OCI-LY7 (cell line): ENCODE data around the gene MRPL55. TPM values are rescaled to one million over a fixed set of nuclear protein-coding genes. Genes with fewer than 3 reads are reported as not detected.

Experiments used
- BruUV-seq: library from RNA; stranded (reverse); fragments of 400-500 nt; replicated peaks from 2 replicates; lab custom pipeline; 2021; lab: Mats Ljungman, UMichigan
- CTCF ChIA-PET: fragments of 300-600 bp; sonication (Branson Sonifier 250); formaldehyde crosslinking; loops from one replicate; lab custom pipeline; 2022; ENCODE audit warnings: antibody characterized with exemption; ENCODE audit not compliant: unreplicated experiment; lab: Charles Lee
- POLR2A ChIA-PET: fragments of 300-600 bp; sonication (Branson Sonifier 250); formaldehyde crosslinking; loops from one replicate; lab custom pipeline; 2022; ENCODE audit warnings: antibody characterized with exemption; lab: Charles Lee
- DNase-seq: peaks from one replicate; pipeline ENCODE4 v3.0.0-alpha.2; 2015; ENCODE audit warnings: low spot score
- H2AFZ ChIP-seq: fragments of 200-600 bp; sonication (generic), shearing (Covaris generic); 2 replicates; pipeline ENCODE4 v1.6.1; 2014; ENCODE audit warnings: mild to moderate bottlenecking, antibody characterized with exemption, low read length, moderate library complexity
- H3K27ac ChIP-seq: fragments of 200-600 bp; sonication (generic); 2 replicates; pipeline ENCODE4 v1.5.1; 2014; ENCODE audit warnings: mixed run types, low read depth, mild to moderate bottlenecking, moderate library complexity, low read length, inconsistent platforms; ENCODE audit not compliant: poor library complexity, severe bottlenecking
- H3K36me3 ChIP-seq: fragments of 200-600 bp; sonication (generic); 2 replicates; pipeline ENCODE4 v1.6.1; 2014; ENCODE audit warnings: mild to moderate bottlenecking, antibody characterized with exemption, low read length, moderate library complexity, mixed read lengths; ENCODE audit not compliant: insufficient read depth
- H3K4me1 ChIP-seq: fragments of 200-600 bp; sonication (generic); 2 replicates; pipeline ENCODE4 v1.5.1; 2014; ENCODE audit warnings: mild to moderate bottlenecking, low read length; ENCODE audit not compliant: insufficient read depth, poor library complexity, severe bottlenecking
- H3K4me2 ChIP-seq: fragments of 200-600 bp; sonication (generic); 2 replicates; pipeline ENCODE4 v1.6.1; 2014; ENCODE audit warnings: mild to moderate bottlenecking, low read length
- H3K4me3 ChIP-seq: fragments of 200-600 bp; sonication (generic); 2 replicates; pipeline ENCODE4 v1.5.1; 2014; ENCODE audit warnings: mild to moderate bottlenecking, low read depth, low read length; ENCODE audit not compliant: poor library complexity, severe bottlenecking
- H3K79me2 ChIP-seq: fragments of 200-600 bp; sonication (generic); 2 replicates; pipeline ENCODE4 v1.6.1; 2016; ENCODE audit warnings: low read depth, mild to moderate bottlenecking, low read length, moderate library complexity, mixed read lengths; ENCODE audit not compliant: insufficient read depth
- H3K9me2 ChIP-seq: fragments of 200-600 bp; sonication (generic); 2 replicates; pipeline ENCODE4 v1.6.1; 2016; ENCODE audit warnings: mild to moderate bottlenecking, low read length, mixed read lengths; ENCODE audit not compliant: insufficient read depth
- H3K9me3 ChIP-seq: fragments of 200-600 bp; sonication (generic); 2 replicates; pipeline ENCODE4 v1.6.1; 2014; ENCODE audit warnings: mild to moderate bottlenecking, mixed run types, low read length, mixed read lengths
- H4K20me1 ChIP-seq: fragments of 200-600 bp; sonication (generic); 2 replicates; pipeline ENCODE4 v1.6.1; 2014; ENCODE audit warnings: mild to moderate bottlenecking, antibody characterized with exemption, low read length, moderate library complexity, mixed read lengths; ENCODE audit not compliant: insufficient read depth
- CTCF ChIP-seq: fragments of 200-600 bp; sonication (generic); conservative IDR thresholded peaks from 2 replicates; pipeline ENCODE4 v1.5.1; 2014; ENCODE audit warnings: mild to moderate bottlenecking, antibody characterized with exemption, low read length, moderate library complexity, mixed read lengths
- EZH2phosphoT487 ChIP-seq: fragments of 200-600 bp; sonication (generic); IDR thresholded peaks from 2 replicates; pipeline ENCODE4 v1.6.1; 2018; ENCODE audit warnings: low read depth, borderline replicate concordance, mild to moderate bottlenecking, mixed run types, antibody characterized with exemption, low read length, moderate library complexity, mixed read lengths
- intact Hi-C: fragments of 100-400 bp; cut with micrococcal nuclease; formaldehyde crosslinking; loops from one replicate; pipeline ENCODE4 v1.10.0; 2022; ENCODE audit not compliant: unreplicated experiment
- total RNA-seq, 2 experiments: library from RNA; depleted of rRNA in 1 of 2; stranded (reverse); fragments of >200 nt in 1 of 2; shearing (Covaris generic) in 1 of 2; gene quantifications; 2 replicates each; pipeline ENCODE4 v1.2.3, GENCODE V29; 2014 to 2022

Gene MRPL55
- total RNA-seq, 2 experiments from 2014 or later: 50.0 to 92.8 TPM

- peaks cover 47% of the 10 kb centered on the region for H3K36me3 ChIP-seq
- no peak for TF ChIP-seq CTCF
- TF ChIP-seq EZH2phosphoT487: no peak
- peaks cover 16% of the 10 kb centered on the region; the same call in 1 of the 2 replicates for H4K20me1 ChIP-seq
- ChIA-PET CTCF (interaction anchor here (0.6 kb wide), 1 partner anchor 21 kb away, joined by 3 read pairs; no protein-coding TSS in a partner anchor), POLR2A (interaction anchor here (0.7 kb wide), 1 partner anchor 21 kb away, joined by 3 read pairs; the partner anchor contains the start of gene IBA57)
- no peak overlapping the region for H3K27ac ChIP-seq
- H3K4me1 ChIP-seq: peaks cover 49% of the 10 kb centered on the region
- peaks cover 47% of the 10 kb centered on the region for H3K79me2 ChIP-seq
- H3K9me2 ChIP-seq: no peaks in the 10 kb centered on the region
- H3K4me2 ChIP-seq: peak overlapping the region; percentile 99
- H3K4me3 ChIP-seq: no peak overlapping the region
- intact Hi-C loops: no loop called here
- no peaks in the 10 kb centered on the region for H3K9me3 ChIP-seq
- BruUV-seq: no TSS peak
- no peak overlapping the region for H2AFZ ChIP-seq
- no peak for DNase-seq
Observed at GRCh38 chr1:228144193-228144992, 35.3 kb upstream of the MRPL55 start.

GRCh38 chr1:228143480-228144192 is 34.5 kb upstream of the MRPL55 start:
- POLR2A ChIA-PET: interaction anchor here (1.1 to 1.3 kb wide), 2 partner anchors 13 to 21 kb away, joined by 4 to 8 read pairs; partner anchors contain the start of gene IBA57
- Histone ChIP-seq H3K9me3 (no peaks in the 10 kb centered on the region), H3K4me2 (peak overlapping the region; percentile 99), H4K20me1 (peaks cover 16% of the 10 kb centered on the region; the same call in 1 of the 2 replicates), H3K4me3 (no peak overlapping the region), H3K79me2 (peaks cover 47% of the 10 kb centered on the region), H3K4me1 (peaks cover 49% of the 10 kb centered on the region), H3K27ac (peak overlapping the region; percentile 51), H3K9me2 (no peaks in the 10 kb centered on the region), H3K36me3 (peaks cover 43% of the 10 kb centered on the region), H2AFZ (no peak overlapping the region)
- TF ChIP-seq CTCF: no peak
- no peak for TF ChIP-seq EZH2phosphoT487
- CTCF ChIA-PET: no interaction called here
- intact Hi-C loops: no loop called here
- DNase-seq: no peak
- BruUV-seq: no TSS peak
